Ascending aorta (tissue), 2 donors: ENCODE results near the gene PLEKHN1. TPM values are rescaled to one million over a fixed set of nuclear protein-coding genes. Genes with fewer than 3 reads are reported as not detected.

Experiments used
- DNase-seq, 2 donors: peaks; one replicate each; pipeline ENCODE4 v3.0.0-alpha.2; 2019; ENCODE audit warnings: low spot score in 2 of 2
- H3K27ac ChIP-seq, 2 donors: fragments of 200-600 bp; sonication (generic); one replicate each; pipeline ENCODE4 v1.5.1; 2016 to 2017; ENCODE audit warnings: mild to moderate bottlenecking in 1 of 2
- H3K27me3 ChIP-seq: fragments of 200-600 bp; sonication (generic); one replicate; pipeline ENCODE4 v1.5.1; 2017
- H3K36me3 ChIP-seq, 2 donors: fragments of 200-600 bp; sonication (generic); one replicate each; pipeline ENCODE4 v1.5.1; 2016
- H3K4me1 ChIP-seq, 2 donors: fragments of 200-600 bp; sonication (generic); one replicate each; pipeline ENCODE4 v1.5.1; 2016 to 2017; ENCODE audit warnings: mild to moderate bottlenecking in 1 of 2
- H3K4me3 ChIP-seq, 2 donors: fragments of 200-600 bp; sonication (generic); one replicate each; pipeline ENCODE4 v1.5.1; 2016 to 2017; ENCODE audit warnings: mild to moderate bottlenecking in 1 of 2
- H3K9me3 ChIP-seq, 2 donors: fragments of 200-600 bp; sonication (generic); one replicate each; pipeline ENCODE4 v1.5.1; 2016
- intact Hi-C: fragments of 100-400 bp; cut with DNase I; formaldehyde crosslinking; loops from one replicate; pipeline ENCODE4 v1.15.1; 2023
- total RNA-seq: library from RNA; depleted of rRNA; stranded (reverse); fragments of >200 nt; gene quantifications from one replicate; pipeline ENCODE4 v1.1.0, GENCODE V29; 2016
- TF ChIP-seq, protein P1 (sequence below), 3 experiments: fragments of 200-600 bp in 2 of 3; fragments of 450-650 bp in 1 of 3; sonication (generic) in 2 of 3; IDR thresholded peaks; one replicate each; pipeline ENCODE4 v1.5.1; 2016 to 2019; ENCODE audit warnings: antibody characterized with exemption in 3 of 3, mild to moderate bottlenecking in 1 of 3, moderate library complexity in 1 of 3

The PLEKHN1 gene
- total RNA-seq, 1 donor from 2014 or later = not detected

DNA sequence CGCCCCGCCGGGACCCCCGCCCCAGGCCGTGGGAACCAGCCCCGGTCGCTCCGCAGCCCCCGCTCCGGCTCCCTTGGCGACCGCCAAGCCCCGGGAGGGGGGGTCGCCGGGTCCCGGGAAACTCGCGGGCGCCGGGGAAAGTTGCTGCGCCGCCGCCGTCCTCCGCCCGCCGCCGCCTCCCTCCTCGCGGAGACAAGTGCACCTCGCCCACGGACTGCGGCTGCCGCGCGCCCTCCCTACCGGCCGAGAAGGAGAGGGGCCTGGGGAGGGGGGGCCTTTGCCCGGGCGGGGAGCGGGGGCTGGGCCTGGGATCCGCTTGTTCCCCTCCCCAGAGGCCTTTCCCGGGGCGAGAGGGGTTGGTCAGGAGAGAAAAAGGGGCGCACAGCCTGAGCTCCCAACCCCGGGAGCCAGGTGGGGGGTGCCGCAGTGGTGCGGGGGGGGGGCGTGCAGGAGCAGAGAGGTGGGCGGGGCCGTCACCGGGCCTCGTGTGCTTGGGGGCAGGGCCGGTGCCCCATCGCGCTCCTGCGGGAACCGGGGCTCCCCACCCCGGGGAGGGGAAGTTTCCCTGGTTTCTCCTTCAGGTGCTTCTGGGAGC, 54.2 kb downstream of the PLEKHN1 start:
- no peak for DNase-seq
- H3K9me3 ChIP-seq = no peaks in the 10 kb centered on the region
- H3K36me3 ChIP-seq = no peaks in the 10 kb centered on the region
- peaks cover 9 to 10% of the 10 kb centered on the region in 2 donors for H3K4me1 ChIP-seq
- peak overlapping the region; percentile 93 to 95 for H3K4me3 ChIP-seq
- intact Hi-C loops = no loop called here
- H3K27ac ChIP-seq = no peak overlapping the region
- H3K27me3 ChIP-seq = no peaks in the 10 kb centered on the region
- TF ChIP-seq, protein P1, sequence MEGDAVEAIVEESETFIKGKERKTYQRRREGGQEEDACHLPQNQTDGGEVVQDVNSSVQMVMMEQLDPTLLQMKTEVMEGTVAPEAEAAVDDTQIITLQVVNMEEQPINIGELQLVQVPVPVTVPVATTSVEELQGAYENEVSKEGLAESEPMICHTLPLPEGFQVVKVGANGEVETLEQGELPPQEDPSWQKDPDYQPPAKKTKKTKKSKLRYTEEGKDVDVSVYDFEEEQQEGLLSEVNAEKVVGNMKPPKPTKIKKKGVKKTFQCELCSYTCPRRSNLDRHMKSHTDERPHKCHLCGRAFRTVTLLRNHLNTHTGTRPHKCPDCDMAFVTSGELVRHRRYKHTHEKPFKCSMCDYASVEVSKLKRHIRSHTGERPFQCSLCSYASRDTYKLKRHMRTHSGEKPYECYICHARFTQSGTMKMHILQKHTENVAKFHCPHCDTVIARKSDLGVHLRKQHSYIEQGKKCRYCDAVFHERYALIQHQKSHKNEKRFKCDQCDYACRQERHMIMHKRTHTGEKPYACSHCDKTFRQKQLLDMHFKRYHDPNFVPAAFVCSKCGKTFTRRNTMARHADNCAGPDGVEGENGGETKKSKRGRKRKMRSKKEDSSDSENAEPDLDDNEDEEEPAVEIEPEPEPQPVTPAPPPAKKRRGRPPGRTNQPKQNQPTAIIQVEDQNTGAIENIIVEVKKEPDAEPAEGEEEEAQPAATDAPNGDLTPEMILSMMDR (IDR thresholded peaks at IDR 0.05) = no peak

DNA sequence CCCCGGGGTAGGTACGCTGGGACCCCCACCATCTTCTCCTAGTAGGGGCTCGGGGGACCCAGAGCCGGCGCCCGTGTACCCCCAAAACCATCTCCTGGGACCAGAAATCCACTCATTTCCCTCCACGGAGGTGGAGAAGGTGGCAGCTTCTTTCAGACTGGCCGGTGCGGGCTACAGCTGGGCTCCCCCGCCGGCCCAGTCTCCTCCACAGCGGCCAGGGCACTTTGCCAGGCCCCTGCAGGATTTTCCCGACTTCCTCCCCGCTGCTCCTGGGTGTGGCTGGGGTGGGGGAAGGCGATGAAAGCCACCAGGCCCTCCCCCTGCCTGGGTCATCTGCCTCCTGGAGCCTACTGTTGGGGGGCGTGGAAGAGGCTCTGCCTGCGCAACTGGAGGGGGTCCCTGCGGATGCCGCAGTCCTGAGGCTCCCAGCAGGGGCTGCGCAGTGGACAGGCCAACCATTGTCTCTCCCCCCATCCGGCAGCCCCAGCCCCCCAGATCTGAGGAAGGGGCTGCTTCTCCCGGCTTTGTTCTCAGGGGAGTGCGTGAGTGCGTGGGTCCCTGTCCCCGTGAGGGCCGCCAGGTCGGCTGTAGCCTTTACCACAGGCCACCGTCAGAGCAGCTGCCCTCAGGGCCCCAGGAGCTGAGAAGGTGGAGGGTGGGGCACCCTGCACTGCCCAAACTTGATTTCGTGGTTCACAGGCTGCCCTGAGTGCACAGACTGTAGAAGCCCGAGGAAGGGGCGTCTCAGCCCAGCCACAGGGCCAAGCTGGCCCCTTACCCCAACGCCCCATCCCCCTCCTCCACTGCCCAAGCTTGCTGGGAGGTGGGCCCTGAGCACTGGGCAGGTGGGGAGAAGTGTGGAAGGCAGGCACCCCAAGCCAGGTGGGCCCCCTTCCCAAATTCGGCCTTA, 55.0 kb downstream of the PLEKHN1 start:
- H3K9me3 ChIP-seq = no peaks in the 10 kb centered on the region
- intact Hi-C loops = no loop called here
- no peak for DNase-seq
- peaks cover 9 to 10% of the 10 kb centered on the region in 2 donors for H3K4me1 ChIP-seq
- peak overlapping the region; percentile 93 to 95 for H3K4me3 ChIP-seq
- H3K36me3 ChIP-seq = no peaks in the 10 kb centered on the region
- H3K27me3 ChIP-seq = no peaks in the 10 kb centered on the region
- H3K27ac ChIP-seq = no peak overlapping the region
- TF ChIP-seq, protein P1 (IDR thresholded peaks at IDR 0.05) = no peak

DNA sequence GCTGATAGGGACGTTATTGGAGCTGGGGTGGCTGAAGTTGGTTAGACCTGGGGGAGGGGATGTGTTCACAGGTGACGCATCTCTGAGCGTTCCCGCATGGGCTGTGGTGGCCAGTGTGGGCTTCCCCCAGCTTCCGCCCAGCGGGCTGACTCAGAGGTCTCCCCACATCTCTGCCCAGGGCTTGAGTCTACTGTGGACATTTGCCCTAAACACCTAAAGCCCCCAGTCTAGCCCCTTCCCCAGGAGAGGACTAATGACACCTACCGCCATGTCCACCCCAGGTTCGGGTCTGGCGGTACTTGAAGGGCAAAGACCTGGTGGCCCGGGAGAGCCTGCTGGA, 55.6 kb downstream of the PLEKHN1 start:
- Histone ChIP-seq H3K27ac (no peak overlapping the region), H3K4me3 (no peak overlapping the region), H3K27me3 (no peaks in the 10 kb centered on the region), H3K9me3 (no peaks in the 10 kb centered on the region), H3K4me1 (peaks cover 9 to 10% of the 10 kb centered on the region in 2 donors), H3K36me3 (no peaks in the 10 kb centered on the region)
- TF ChIP-seq, protein P1 (IDR thresholded peaks at IDR 0.05) = no peak
- no peak for DNase-seq
- intact Hi-C loops = no loop called here

DNA sequence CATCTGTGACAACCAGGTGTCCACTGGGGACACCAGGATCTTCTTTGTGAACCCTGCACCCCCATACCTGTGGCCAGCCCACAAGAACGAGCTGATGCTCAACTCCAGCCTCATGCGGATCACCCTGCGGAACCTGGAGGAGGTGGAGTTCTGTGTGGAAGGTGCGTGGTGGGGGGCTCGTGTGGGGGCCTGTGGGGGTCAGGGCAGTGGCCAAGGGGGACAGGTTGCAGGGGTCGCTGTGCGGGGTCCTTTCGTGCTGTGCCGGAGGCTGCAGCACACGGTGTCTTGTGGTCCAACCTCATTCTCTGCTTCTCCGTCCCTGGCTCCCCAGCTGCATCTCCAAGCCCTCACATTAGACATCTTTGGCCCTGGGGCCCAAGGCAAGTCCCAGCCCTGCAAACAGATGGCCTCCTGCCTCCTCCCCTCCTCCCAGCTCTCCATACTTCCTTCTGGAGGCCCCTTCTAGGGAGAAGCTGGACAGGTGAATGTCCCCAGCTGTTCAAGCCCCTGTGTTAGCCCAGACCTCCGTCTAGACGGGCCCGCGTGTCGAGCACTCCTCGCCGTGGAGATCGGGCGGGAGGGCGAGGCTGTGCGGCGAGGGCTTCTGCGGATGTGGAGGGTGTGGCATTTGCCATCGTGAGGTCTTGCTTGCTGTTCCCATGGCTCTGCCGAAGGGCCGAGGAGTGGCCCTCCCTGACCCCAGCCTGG, 56.2 kb downstream of the PLEKHN1 start:
- DNase-seq = no peak
- peaks cover 9 to 10% of the 10 kb centered on the region in 2 donors for H3K4me1 ChIP-seq

DNA sequence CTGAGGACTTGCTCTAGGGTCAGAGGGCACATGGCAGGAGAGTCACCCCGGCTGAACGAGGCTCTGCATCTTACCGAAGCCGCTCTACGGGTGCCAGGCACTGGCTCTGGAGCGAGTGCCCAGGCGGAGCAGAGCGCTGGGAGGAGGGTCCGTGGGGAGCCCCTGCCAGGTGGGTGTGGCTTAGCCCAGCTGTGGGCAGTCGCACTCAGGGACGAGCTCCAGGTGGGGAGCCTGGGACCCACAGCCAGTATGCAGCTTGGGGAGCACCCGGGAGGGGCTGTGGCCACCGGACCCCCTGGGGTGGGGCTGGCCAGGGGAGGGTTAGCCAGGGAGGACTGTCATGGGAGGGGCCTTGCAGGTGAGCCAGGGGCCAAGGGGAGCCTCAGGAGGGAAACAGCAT, 57.4 kb downstream of the PLEKHN1 start:
- no peaks in the 10 kb centered on the region for H3K36me3 ChIP-seq
- H3K27me3 ChIP-seq = no peaks in the 10 kb centered on the region
- H3K4me3 ChIP-seq = no peak overlapping the region
- TF ChIP-seq, protein P1 (IDR thresholded peaks at IDR 0.05) = no peak
- intact Hi-C loops = no loop called here
- no peak for DNase-seq
- H3K27ac ChIP-seq = no peak overlapping the region
- H3K4me1 ChIP-seq = peaks cover 9 to 10% of the 10 kb centered on the region in 2 donors
- H3K9me3 ChIP-seq = no peaks in the 10 kb centered on the region

More for the DNA sequence above, 56.2 kb downstream of the PLEKHN1 start:
- H3K9me3 ChIP-seq = no peaks in the 10 kb centered on the region
- TF ChIP-seq, protein P1 (IDR thresholded peaks at IDR 0.05) = no peak
- H3K27me3 ChIP-seq = no peaks in the 10 kb centered on the region
- no peak overlapping the region for H3K27ac ChIP-seq
- no peak overlapping the region for H3K4me3 ChIP-seq
- H3K36me3 ChIP-seq = no peaks in the 10 kb centered on the region
- intact Hi-C loops = no loop called here
